Activated B cell treated with CpG ODN at 0.5 μM for 24 hours (primary cell): ENCODE data around the gene CCDC188. TPM values are rescaled to one million over a fixed set of nuclear protein-coding genes. Genes with fewer than 3 reads are reported as not detected.

Source experiments
- ATAC-seq: fragments of 200-7000 bp; cut with Tn5 transposase; one replicate; pipeline ENCODE4 v1.10.0; 2021; ENCODE audit warnings: low read depth, mild to moderate bottlenecking, moderate library complexity
- CTCF ChIA-PET: fragments of 350-600 bp; sonication (Branson Sonifier 250); formaldehyde crosslinking; loops from one replicate; lab custom pipeline; 2021; ENCODE audit warnings: antibody characterized with exemption; lab: Charles Lee
- POLR2A ChIA-PET: fragments of 350-600 bp; sonication (Branson Sonifier 250); formaldehyde crosslinking; loops from one replicate; lab custom pipeline; 2021; ENCODE audit warnings: antibody characterized with exemption; lab: Charles Lee
- DNase-seq: peaks from one replicate; pipeline ENCODE4 v3.0.0; 2022
- H3K27ac Mint-ChIP-seq: one replicate; pipeline ENCODE4 v1.8.0; 2020; ENCODE audit warnings: mixed read lengths
- H3K27me3 Mint-ChIP-seq: one replicate; pipeline ENCODE4 v1.8.0; 2021; ENCODE audit warnings: mixed read lengths
- H3K36me3 Mint-ChIP-seq: one replicate; pipeline ENCODE4 v1.8.0; 2021; ENCODE audit warnings: low read depth, mixed read lengths
- H3K4me1 Mint-ChIP-seq: one replicate; pipeline ENCODE4 v1.8.0; 2021; ENCODE audit warnings: mixed read lengths
- H3K4me3 Mint-ChIP-seq: one replicate; pipeline ENCODE4 v1.8.0; 2020; ENCODE audit warnings: mild to moderate bottlenecking, mixed read lengths
- H3K9me3 Mint-ChIP-seq: one replicate; pipeline ENCODE4 v1.8.0; 2020; ENCODE audit warnings: mixed read lengths
- intact Hi-C: fragments of 100-400 bp; cut with micrococcal nuclease; formaldehyde crosslinking; loops from one replicate; pipeline ENCODE4 v1.15.1; 2024
- total RNA-seq: library from RNA; stranded (reverse); gene quantifications from 2 replicates; pipeline ENCODE4 v1.2.3, GENCODE V29; 2022
- TF ChIP-seq, protein P1 (sequence below): fragments of 200-600 bp; IDR thresholded peaks from one replicate; pipeline ENCODE4 v1.8.0; 2022; ENCODE audit warnings: antibody characterized with exemption, mild to moderate bottlenecking

Gene CCDC188
- total RNA-seq, 1 donor from 2014 or later: not detected

DNA sequence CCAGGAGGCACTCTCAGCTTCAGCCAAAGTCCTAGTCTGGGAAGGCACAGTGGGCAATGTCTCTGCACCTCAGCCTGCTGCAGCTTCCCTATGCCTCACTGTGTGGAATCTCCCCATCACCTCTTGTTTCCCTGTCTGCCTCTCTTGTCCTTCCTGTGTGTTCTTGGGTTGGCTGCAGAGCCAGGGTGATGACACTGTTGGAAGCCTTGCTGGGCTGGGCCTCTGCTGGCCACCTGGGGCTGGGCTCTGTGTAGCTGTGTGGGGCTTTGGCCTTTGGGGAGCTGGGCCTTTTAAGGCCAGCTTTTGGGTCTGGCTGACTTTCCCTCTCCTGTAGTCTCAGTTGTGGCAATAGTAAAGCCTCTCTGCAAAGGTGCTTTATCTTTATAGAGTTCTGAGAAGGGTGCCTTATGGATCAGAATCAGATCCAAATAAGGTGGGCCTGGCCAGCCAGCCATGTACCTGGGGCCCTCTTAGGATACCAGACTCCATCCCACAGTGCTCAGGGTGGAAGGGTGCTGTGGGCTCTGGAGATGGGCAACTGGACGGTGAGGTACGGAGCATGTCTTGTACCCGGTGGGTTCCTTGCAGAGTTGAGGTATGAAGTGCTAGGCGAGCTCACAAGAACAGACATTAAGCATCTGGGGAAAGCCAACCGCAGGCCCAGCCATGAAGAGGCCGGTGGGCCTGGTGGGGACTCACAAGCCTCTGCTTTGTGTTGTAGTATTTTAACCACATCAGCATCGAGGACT lies 45.2 kb downstream of the CCDC188 start:
- ATAC-seq: no peak
- Mint-ChIP-seq H3K9me3 (no peaks in the 10 kb centered on the region), H3K36me3 (peaks cover 57% of the 10 kb centered on the region), H3K4me1 (peaks cover 6% of the 10 kb centered on the region), H3K27me3 (no peaks in the 10 kb centered on the region), H3K27ac (no peak overlapping the region), H3K4me3 (no peak overlapping the region)
- ChIA-PET POLR2A (no interaction called here), CTCF (no interaction called here)
- TF ChIP-seq, protein P1, sequence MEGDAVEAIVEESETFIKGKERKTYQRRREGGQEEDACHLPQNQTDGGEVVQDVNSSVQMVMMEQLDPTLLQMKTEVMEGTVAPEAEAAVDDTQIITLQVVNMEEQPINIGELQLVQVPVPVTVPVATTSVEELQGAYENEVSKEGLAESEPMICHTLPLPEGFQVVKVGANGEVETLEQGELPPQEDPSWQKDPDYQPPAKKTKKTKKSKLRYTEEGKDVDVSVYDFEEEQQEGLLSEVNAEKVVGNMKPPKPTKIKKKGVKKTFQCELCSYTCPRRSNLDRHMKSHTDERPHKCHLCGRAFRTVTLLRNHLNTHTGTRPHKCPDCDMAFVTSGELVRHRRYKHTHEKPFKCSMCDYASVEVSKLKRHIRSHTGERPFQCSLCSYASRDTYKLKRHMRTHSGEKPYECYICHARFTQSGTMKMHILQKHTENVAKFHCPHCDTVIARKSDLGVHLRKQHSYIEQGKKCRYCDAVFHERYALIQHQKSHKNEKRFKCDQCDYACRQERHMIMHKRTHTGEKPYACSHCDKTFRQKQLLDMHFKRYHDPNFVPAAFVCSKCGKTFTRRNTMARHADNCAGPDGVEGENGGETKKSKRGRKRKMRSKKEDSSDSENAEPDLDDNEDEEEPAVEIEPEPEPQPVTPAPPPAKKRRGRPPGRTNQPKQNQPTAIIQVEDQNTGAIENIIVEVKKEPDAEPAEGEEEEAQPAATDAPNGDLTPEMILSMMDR: no peak
- no peak for DNase-seq
- intact Hi-C loops: no loop called here

DNA sequence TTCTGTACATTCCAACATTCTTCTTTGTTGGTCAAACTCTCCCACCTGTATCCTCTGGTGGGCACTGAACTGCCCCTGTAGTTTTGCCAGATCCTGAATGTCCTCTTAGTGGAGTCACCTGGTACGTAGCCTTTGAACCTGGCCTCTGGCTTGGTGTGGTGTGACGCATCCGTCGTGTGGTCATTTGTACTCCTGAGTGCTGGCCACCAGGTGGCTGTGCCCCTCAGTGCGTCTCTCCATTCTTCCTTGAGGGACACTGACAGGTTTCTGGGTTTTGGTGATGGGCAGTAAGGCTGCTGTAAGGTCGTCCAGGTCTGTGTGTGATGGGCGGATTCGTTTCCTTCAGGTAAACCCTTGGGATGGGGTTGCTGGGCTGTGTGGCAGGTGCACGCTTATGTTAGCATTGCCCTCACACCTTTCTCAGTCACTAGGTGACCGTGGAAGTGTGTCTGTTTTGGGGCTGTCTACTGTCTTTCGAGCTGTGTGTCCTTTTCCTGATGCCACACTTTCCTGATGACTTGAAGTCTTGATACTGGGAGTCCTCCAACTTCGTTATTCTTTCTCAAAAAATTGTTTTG lies 48.6 kb downstream of the CCDC188 start:
- DNase-seq: no peak
- peaks cover 6% of the 10 kb centered on the region for H3K4me1 Mint-ChIP-seq
- no peak overlapping the region for H3K4me3 Mint-ChIP-seq
- peaks cover 63% of the 10 kb centered on the region for H3K36me3 Mint-ChIP-seq
- TF ChIP-seq, protein P1: no peak
- ChIA-PET POLR2A (no interaction called here), CTCF (no interaction called here)
- no peak for ATAC-seq
- no peak overlapping the region for H3K27ac Mint-ChIP-seq
- intact Hi-C loops: no loop called here
- H3K27me3 Mint-ChIP-seq: no peaks in the 10 kb centered on the region
- H3K9me3 Mint-ChIP-seq: no peaks in the 10 kb centered on the region

- Mint-ChIP-seq H3K9me3 (peaks cover under 1% of the 10 kb centered on the region), H3K36me3 (peaks cover 62% of the 10 kb centered on the region), H3K4me1 (peaks cover 6% of the 10 kb centered on the region), H3K27me3 (no peaks in the 10 kb centered on the region), H3K4me3 (no peak overlapping the region), H3K27ac (no peak overlapping the region)
- no peak for DNase-seq
- POLR2A ChIA-PET: no interaction called here
- TF ChIP-seq, protein P1: no peak
- ATAC-seq: no peak
- intact Hi-C loops: no loop called here
- CTCF ChIA-PET: no interaction called here
Observed at GRCh38 chr22:20101638-20102037, 49.2 kb downstream of the CCDC188 start.

DNA sequence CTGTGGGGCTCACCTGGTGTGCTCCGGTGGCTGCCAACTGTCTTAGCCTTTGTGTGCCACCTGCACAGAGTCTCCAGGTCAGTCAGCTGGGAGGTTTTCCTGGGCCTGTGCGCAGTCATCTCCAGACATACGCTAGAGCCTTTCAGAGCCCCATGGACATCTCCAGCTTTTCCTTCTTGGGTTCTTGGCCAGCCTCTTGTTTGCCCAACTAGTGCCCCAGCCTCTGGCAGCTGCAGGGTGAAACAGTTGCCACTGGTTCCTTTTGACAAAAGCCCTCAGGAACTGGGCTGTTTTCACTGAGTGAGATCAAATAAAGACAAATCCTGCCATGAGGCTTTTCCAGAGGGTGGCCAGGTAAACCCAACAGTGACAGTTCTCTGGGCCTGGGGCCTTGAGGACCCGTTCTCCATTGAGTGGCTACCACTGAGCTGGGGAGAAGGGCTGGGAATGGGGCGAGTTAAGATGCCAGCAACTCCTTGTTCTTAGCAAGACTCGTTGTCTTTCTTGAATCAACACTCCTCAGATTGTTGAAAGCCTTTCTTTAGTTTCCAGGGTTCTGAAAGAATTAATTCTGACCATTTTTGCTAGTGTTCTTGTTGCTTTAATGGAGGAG lies 51.6 kb downstream of the CCDC188 start:
- ChIA-PET POLR2A (no interaction called here), CTCF (no interaction called here)
- ATAC-seq: no peak
- no peak for DNase-seq
- TF ChIP-seq, protein P1: no peak
- peaks cover 69% of the 10 kb centered on the region for H3K36me3 Mint-ChIP-seq
- peaks cover 2% of the 10 kb centered on the region for H3K9me3 Mint-ChIP-seq
- H3K4me1 Mint-ChIP-seq: peaks cover 6% of the 10 kb centered on the region
- no peak overlapping the region for H3K27ac Mint-ChIP-seq
- intact Hi-C loops: no loop called here
- no peaks in the 10 kb centered on the region for H3K27me3 Mint-ChIP-seq
- no peak overlapping the region for H3K4me3 Mint-ChIP-seq

Other genes with a start within 250 kb of the CCDC188 start
- gene COMT, start 209.3 kb downstream of the CCDC188 start, total RNA-seq: 40.6 and 49.5 TPM in 2 replicates
- gene TXNRD2, start 209.2 kb downstream of the CCDC188 start, total RNA-seq: 24.4 and 31.2 TPM in 2 replicates
- gene ARVCF, start 134.2 kb downstream of the CCDC188 start, total RNA-seq: 2.3 and 6.5 TPM in 2 replicates
- 46.1 and 47.2 TPM in 2 replicates for gene TANGO2, start 129.9 kb downstream of the CCDC188 start, total RNA-seq
- 34.6 and 35.5 TPM in 2 replicates for gene DGCR8, start 70.8 kb downstream of the CCDC188 start, total RNA-seq
- gene RANBP1, start 35.0 kb downstream of the CCDC188 start, total RNA-seq: 127 and 133 TPM in 2 replicates
- gene TRMT2A, start 33.8 kb downstream of the CCDC188 start, total RNA-seq: 77.4 and 91.7 TPM in 2 replicates
- 51.9 and 65.6 TPM in 2 replicates for gene ZDHHC8, start 19.3 kb downstream of the CCDC188 start, total RNA-seq
- 0.12 TPM in 1 of 2 replicates, not detected in the other for gene RTN4R, start 117.3 kb upstream of the CCDC188 start, total RNA-seq
- 12.4 and 16.2 TPM in 2 replicates for gene DGCR6L, start 169.0 kb upstream of the CCDC188 start, total RNA-seq
- 4.3 and 4.9 TPM in 2 replicates for gene ZNF74, start 243.1 kb upstream of the CCDC188 start, total RNA-seq